DND-41 (cell line): ENCODE data around the gene PHACTR1.

ENCODE experiments used
- ATAC-seq: fragments of 200-7000 bp; cut with Tn5 transposase; 3 replicates; pipeline ENCODE4 v1.9.1; 2021; ENCODE audit warnings: low read depth; ENCODE audit not compliant: insufficient read depth
- DNase-seq: peaks from one replicate; pipeline ENCODE4 v3.0.0-alpha.2; 2020
- H2AFZ ChIP-seq: 2 replicates; pipeline ENCODE4 v1.6.0; 2012; ENCODE audit warnings: low read depth, low read length
- H3K27ac ChIP-seq: 2 replicates; pipeline ENCODE4 v1.5.1; 2012; ENCODE audit warnings: low read length, inconsistent platforms
- H3K27me3 ChIP-seq: fragments of 200-600 bp; sonication (generic); 2 replicates; pipeline ENCODE4 v1.6.0; 2012; ENCODE audit warnings: low read length, mild to moderate bottlenecking, inconsistent platforms; ENCODE audit not compliant: insufficient read depth, poor library complexity
- H3K36me3 ChIP-seq: 2 replicates; pipeline ENCODE4 v1.5.1; 2012; ENCODE audit warnings: low read length, inconsistent platforms; ENCODE audit not compliant: insufficient read depth
- H3K4me1 ChIP-seq: 2 replicates; pipeline ENCODE4 v1.5.1; 2012; ENCODE audit warnings: mild to moderate bottlenecking, low read length; ENCODE audit not compliant: insufficient read depth
- H3K4me2 ChIP-seq: 2 replicates; pipeline ENCODE4 v1.6.0; 2012; ENCODE audit warnings: mild to moderate bottlenecking, moderate library complexity, low read length, inconsistent platforms; ENCODE audit not compliant: insufficient read depth
- H3K4me3 ChIP-seq, 2 experiments: fragments of 200-600 bp in 1 of 2; shearing (Covaris generic) in 1 of 2; 2 replicates each; pipeline ENCODE4 v1.5.1; 2012 to 2016; ENCODE audit warnings: inconsistent platforms in 2 of 2, low read length in 2 of 2, mild to moderate bottlenecking in 2 of 2, low read depth in 1 of 2, moderate library complexity in 1 of 2
- H3K79me2 ChIP-seq: 2 replicates; pipeline ENCODE4 v1.6.0; 2012; ENCODE audit warnings: low read length, inconsistent platforms; ENCODE audit not compliant: insufficient read depth
- H3K9ac ChIP-seq: 2 replicates; pipeline ENCODE4 v1.6.0; 2012; ENCODE audit warnings: low read depth, mild to moderate bottlenecking, inconsistent platforms, low read length, moderate library complexity
- H3K9me3 ChIP-seq: 2 replicates; pipeline ENCODE4 v1.5.1; 2012; ENCODE audit warnings: low read length, moderate library complexity, mild to moderate bottlenecking, inconsistent platforms; ENCODE audit not compliant: insufficient read depth, severe bottlenecking
- H4K20me1 ChIP-seq: 2 replicates; pipeline ENCODE4 v1.6.0; 2012; ENCODE audit warnings: low read length; ENCODE audit not compliant: insufficient read depth
- EZH2 ChIP-seq: IDR thresholded peaks from 3 replicates; pipeline ENCODE4 v1.6.1; 2012; ENCODE audit warnings: borderline replicate concordance, low read depth, mild to moderate bottlenecking, moderate library complexity, low read length, inconsistent platforms; ENCODE audit not compliant: severe bottlenecking
- TF ChIP-seq, protein P1 (sequence below): IDR thresholded peaks from 2 replicates; pipeline ENCODE4 v1.5.1; 2012; ENCODE audit warnings: borderline replicate concordance, low read length, moderate library complexity, mild to moderate bottlenecking; ENCODE audit not compliant: poor library complexity, severe bottlenecking; ENCODE audit errors: extremely low read depth

PHACTR1 gene

DNA sequence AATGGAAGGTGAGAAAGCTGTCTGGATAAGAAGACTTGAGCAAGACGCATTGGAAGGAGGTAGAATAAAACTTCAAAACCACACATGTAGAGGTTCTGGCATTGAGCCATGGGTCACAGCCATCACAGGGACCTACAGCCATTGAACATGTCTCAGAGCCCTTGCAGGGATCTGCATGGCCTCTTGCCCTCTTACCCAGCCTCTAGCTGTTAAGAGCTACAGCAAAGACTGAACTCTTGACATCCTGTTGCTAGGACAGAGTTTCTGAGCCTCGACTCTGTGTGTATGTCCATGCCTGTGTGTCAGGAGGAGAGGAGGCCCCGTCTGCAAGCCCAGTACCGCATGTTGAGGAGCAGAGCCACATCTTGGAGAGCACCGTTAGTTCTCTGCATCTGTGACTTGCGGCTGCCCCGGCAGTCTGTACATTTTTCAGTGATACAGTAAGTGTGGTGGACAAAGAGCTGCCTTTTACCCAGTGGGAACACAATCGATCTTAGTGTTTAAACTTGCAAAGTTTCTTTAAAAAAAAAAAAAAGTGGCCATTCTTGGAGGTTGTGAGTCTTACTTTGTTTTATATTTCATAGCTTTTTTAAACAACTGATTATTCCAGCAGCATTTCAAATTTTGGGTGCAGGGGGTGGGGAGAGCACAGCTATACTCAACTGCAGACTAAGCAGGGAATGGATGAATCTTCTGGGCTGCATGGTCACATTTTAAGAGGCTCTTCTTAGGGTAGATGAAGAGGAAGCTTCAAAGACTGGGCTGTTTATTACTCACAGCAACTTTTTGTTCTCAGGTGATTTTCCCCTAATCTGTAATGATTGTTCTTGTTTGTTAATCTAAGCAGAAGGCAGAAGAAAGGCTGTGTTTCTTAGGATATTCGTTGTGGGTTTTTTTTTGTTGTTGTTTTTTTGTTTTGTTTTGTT lies 523.2 kb downstream of the PHACTR1 start:
- Histone ChIP-seq H3K9ac (no peak overlapping the region), H3K36me3 (no peaks in the 10 kb centered on the region), H4K20me1 (no peaks in the 10 kb centered on the region), H3K4me1 (no peaks in the 10 kb centered on the region), H3K4me3 (no peak overlapping the region), H3K27me3 (peaks cover 4% of the 10 kb centered on the region), H3K9me3 (no peaks in the 10 kb centered on the region), H3K27ac (no peak overlapping the region), H2AFZ (no peak overlapping the region), H3K79me2 (no peaks in the 10 kb centered on the region), H3K4me2 (no peak overlapping the region)
- no peak for TF ChIP-seq EZH2
- TF ChIP-seq, protein P1, sequence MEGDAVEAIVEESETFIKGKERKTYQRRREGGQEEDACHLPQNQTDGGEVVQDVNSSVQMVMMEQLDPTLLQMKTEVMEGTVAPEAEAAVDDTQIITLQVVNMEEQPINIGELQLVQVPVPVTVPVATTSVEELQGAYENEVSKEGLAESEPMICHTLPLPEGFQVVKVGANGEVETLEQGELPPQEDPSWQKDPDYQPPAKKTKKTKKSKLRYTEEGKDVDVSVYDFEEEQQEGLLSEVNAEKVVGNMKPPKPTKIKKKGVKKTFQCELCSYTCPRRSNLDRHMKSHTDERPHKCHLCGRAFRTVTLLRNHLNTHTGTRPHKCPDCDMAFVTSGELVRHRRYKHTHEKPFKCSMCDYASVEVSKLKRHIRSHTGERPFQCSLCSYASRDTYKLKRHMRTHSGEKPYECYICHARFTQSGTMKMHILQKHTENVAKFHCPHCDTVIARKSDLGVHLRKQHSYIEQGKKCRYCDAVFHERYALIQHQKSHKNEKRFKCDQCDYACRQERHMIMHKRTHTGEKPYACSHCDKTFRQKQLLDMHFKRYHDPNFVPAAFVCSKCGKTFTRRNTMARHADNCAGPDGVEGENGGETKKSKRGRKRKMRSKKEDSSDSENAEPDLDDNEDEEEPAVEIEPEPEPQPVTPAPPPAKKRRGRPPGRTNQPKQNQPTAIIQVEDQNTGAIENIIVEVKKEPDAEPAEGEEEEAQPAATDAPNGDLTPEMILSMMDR, result no peak
- DNase-seq (no peak), ATAC-seq (no peak)

DNA sequence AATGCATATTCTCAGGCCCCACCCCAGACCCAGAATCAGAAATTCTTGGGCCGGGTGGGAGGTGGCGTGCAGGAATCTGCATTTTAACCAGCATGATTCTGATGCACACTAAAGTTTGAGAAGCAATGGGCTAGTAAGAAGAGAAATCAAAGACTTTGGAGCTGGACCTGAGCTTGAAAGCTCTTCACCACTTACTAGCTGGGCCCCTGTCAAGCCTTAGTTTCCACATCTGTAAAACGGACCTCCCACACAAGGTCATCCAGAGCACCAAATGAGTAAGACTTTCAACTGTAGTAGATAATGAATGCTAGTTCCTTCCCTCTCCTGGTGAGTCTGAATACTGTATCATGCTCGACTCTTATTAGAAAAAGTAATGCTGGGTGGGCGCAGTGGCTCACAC lies 524.8 kb downstream of the PHACTR1 start:
- Histone ChIP-seq H3K9me3 (no peaks in the 10 kb centered on the region), H2AFZ (no peak overlapping the region), H3K4me2 (no peak overlapping the region), H3K27me3 (no peaks in the 10 kb centered on the region), H3K79me2 (no peaks in the 10 kb centered on the region), H3K4me1 (no peaks in the 10 kb centered on the region), H3K36me3 (no peaks in the 10 kb centered on the region), H3K9ac (no peak overlapping the region), H4K20me1 (no peaks in the 10 kb centered on the region), H3K4me3 (no peak overlapping the region), H3K27ac (no peak overlapping the region)
- TF ChIP-seq, protein P1, result no peak
- DNase-seq, result no peak
- ATAC-seq, result no peak

DNA sequence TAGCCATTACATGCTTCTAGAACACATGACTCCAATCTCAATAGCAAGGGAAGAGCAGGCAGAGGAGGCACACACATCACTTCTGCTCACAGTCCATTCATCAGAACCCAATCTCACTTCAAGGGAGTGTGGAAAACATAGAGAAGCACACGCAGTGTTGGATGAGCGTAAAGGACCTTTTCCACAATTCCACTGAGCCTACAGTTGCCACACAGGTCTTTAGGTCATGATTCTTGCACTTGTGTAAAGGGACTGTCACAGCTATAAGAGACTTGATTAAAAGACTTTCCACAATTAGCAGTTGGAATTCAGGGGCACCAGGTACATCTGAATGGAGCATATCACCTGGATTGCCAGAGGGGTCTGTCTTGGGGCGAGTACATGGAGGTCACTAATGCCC lies 525.6 kb downstream of the PHACTR1 start:
- Histone ChIP-seq H3K27me3 (no peaks in the 10 kb centered on the region), H3K27ac (no peak overlapping the region), H4K20me1 (no peaks in the 10 kb centered on the region), H3K9me3 (no peaks in the 10 kb centered on the region), H3K36me3 (no peaks in the 10 kb centered on the region), H3K4me2 (no peak overlapping the region), H3K4me3 (no peak overlapping the region), H3K9ac (no peak overlapping the region), H3K79me2 (no peaks in the 10 kb centered on the region), H2AFZ (no peak overlapping the region), H3K4me1 (no peaks in the 10 kb centered on the region)
- DNase-seq (no peak), ATAC-seq (no peak)
- TF ChIP-seq, protein P1, result no peak
- TF ChIP-seq EZH2, result no peak
